ENCODE results near the gene CCDC24.

GRCh38 chr1:43991200-43991475 is 261 bp upstream of the CCDC24 start:
- TF ChIP-seq CTCF (IDR thresholded peaks at IDR 0.05; ENCODE audit: insufficient read depth, low read depth, low read length) (no peak), EZH2 (IDR thresholded peaks at IDR 0.05; ENCODE audit: insufficient read depth, low read length) (no peak)
